ENCODE data around the gene FKBP5. TPM values are rescaled to one million over a fixed set of nuclear protein-coding genes. Genes with fewer than 3 reads are reported as not detected.

The FKBP5 gene
- total and polyA plus RNA-seq, 9 of the 15 experiments (the other 6 are each of a cell fraction or from before 2014, with no cell fraction given), result 32.7 to 151 (median 75.0) TPM

DNA sequence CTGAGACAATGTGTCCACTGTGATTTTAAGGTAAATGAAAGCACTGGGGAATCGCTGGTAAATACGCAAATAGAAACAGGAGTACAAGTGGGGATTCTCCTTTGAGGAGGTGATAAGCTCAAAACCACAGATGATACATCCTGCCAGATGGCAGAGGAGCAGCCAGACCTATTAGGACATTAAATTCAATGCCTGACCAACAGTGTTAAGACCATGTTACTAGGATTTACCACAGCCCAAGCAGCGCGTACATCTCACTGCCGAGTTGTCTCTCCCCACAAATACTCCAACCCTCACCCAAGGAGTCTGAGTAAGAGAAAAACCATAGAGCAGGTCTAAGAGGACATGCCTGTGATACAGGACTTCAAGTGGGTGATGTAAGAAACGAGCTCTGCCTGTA lies 107.1 kb downstream of the FKBP5 start (continued):
- TF ChIP-seq KLF1 (tag; IDR thresholded peaks at IDR 0.05), result no peak
- no peak for TF ChIP-seq ZNF830 (CRISPR knock-in tag; IDR thresholded peaks at IDR 0.05)
- TF ChIP-seq, protein P1, sequence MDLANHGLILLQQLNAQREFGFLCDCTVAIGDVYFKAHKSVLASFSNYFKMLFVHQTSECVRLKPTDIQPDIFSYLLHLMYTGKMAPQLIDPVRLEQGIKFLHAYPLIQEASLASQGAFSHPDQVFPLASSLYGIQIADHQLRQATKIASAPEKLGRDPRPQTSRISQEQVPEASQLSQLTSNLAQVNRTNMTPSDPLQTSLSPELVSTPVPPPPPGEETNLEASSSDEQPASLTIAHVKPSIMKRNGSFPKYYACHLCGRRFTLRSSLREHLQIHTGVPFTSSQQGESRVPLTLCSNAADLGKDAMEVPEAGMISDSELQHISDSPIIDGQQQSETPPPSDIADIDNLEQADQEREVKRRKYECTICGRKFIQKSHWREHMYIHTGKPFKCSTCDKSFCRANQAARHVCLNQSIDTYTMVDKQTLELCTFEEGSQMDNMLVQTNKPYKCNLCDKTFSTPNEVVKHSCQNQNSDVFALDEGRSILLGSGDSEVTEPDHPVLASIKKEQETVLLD (IDR thresholded peaks at IDR 0.05), result no peak
- no peak for TF ChIP-seq PRMT5 (CRISPR knock-in tag; IDR thresholded peaks at IDR 0.05)
- no peak for TF ChIP-seq ZFP30 (CRISPR knock-in tag; IDR thresholded peaks at IDR 0.05; ENCODE audit: borderline replicate concordance)

DNA sequence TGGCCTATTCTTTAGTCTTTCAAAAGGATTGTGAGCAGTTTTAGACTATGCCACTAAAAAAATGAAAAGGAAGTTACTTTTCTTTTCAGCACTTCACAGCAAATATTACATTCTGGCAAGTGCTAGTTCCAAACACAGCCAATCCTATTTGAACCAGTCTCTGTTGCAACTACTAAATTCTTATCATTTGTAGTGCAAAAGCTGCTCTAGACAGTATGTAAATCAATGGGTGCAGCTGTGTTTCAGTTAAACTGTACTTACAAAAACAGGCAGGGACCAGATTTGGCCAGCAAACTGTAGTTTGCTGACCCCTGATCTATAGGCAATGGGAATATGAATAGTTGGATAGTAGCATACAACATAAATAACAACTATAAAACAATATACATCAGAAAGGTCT lies 107.9 kb downstream of the FKBP5 start:
- H3K4me1 ChIP-seq (replicated peaks in 1 of 2; ENCODE audit: control insufficient read depth in 2 of 2, insufficient read depth in 2 of 2, low read length in 2 of 2), result no peaks in the 10 kb centered on the region
- H3K36me3 ChIP-seq (ENCODE audit: control insufficient read depth, insufficient read depth, low read length), result peaks cover 80% of the 10 kb centered on the region; the same call in 2 of the 3 replicates
- no peaks in the 10 kb centered on the region for H3K27me3 ChIP-seq (ENCODE audit: control insufficient read depth in 2 of 2, insufficient read depth in 2 of 2, low read length in 2 of 2)
- DNase-seq (ENCODE audit: extremely low read depth in 1 of 4, low spot score in 3 of 4), result no peak
- FAIRE-seq, result no peak
- ATAC-seq, result no peak
- H3K9me1 ChIP-seq (ENCODE audit: control insufficient read depth, insufficient read depth, low read length), result no peaks in the 10 kb centered on the region
- H3K9me3 ChIP-seq (replicated peaks; ENCODE audit: control insufficient read depth, insufficient read depth, low read depth, low read length), result no peaks in the 10 kb centered on the region
- CTCF ChIA-PET (ENCODE audit: low intra/inter-chr PET ratio), result interaction anchor here (8.7 kb wide), 1 partner anchor 157 kb away, joined by 195 read pairs; the partner anchor contains the start of gene ARMC12
- H3K79me2 ChIP-seq (ENCODE audit: control insufficient read depth, insufficient read depth, low read length), result no peaks in the 10 kb centered on the region
- no peak overlapping the region for H3K4me3 ChIP-seq
- H3K27ac ChIP-seq (ENCODE audit: extremely low read depth, low read depth, low read length), result no peak overlapping the region
- no peaks in the 10 kb centered on the region for H4K20me1 ChIP-seq (replicated peaks; ENCODE audit: control insufficient read depth, insufficient read depth, low read length)
- POLR2A ChIA-PET, result interaction anchor here (1.1 to 1.5 kb wide), 2 partner anchors 10 to 12 kb away, joined by 3 to 4 read pairs; no protein-coding TSS in a partner anchor
- intact Hi-C loops (cut with micrococcal nuclease), result loop anchor here (5.0 to 10.0 kb wide), 3 partner anchors 59 to 374 kb away; partner anchors contain the start of gene FKBP5
- H3K4me2 ChIP-seq (ENCODE audit: insufficient read depth, low read length), result no peak overlapping the region
- no TSS peak for BruUV-seq (replicated peaks)
- H2AFZ ChIP-seq (ENCODE audit: low read depth, low read length), result no peak overlapping the region
- in situ Hi-C loops (cut with MboI), result loop anchor here (5.0 kb wide), 1 partner anchor 156 kb away; the partner anchor contains the start of gene ARMC12
- no peak overlapping the region for H3K9ac ChIP-seq (ENCODE audit: insufficient read depth in 1 of 2, low read depth in 2 of 2, low read length in 2 of 2)
- TF ChIP-seq, protein P2, sequence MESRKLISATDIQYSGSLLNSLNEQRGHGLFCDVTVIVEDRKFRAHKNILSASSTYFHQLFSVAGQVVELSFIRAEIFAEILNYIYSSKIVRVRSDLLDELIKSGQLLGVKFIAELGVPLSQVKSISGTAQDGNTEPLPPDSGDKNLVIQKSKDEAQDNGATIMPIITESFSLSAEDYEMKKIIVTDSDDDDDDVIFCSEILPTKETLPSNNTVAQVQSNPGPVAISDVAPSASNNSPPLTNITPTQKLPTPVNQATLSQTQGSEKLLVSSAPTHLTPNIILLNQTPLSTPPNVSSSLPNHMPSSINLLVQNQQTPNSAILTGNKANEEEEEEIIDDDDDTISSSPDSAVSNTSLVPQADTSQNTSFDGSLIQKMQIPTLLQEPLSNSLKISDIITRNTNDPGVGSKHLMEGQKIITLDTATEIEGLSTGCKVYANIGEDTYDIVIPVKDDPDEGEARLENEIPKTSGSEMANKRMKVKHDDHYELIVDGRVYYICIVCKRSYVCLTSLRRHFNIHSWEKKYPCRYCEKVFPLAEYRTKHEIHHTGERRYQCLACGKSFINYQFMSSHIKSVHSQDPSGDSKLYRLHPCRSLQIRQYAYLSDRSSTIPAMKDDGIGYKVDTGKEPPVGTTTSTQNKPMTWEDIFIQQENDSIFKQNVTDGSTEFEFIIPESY (CRISPR knock-in tag; IDR thresholded peaks at IDR 0.05), result no peak
- TF ChIP-seq, protein P3, sequence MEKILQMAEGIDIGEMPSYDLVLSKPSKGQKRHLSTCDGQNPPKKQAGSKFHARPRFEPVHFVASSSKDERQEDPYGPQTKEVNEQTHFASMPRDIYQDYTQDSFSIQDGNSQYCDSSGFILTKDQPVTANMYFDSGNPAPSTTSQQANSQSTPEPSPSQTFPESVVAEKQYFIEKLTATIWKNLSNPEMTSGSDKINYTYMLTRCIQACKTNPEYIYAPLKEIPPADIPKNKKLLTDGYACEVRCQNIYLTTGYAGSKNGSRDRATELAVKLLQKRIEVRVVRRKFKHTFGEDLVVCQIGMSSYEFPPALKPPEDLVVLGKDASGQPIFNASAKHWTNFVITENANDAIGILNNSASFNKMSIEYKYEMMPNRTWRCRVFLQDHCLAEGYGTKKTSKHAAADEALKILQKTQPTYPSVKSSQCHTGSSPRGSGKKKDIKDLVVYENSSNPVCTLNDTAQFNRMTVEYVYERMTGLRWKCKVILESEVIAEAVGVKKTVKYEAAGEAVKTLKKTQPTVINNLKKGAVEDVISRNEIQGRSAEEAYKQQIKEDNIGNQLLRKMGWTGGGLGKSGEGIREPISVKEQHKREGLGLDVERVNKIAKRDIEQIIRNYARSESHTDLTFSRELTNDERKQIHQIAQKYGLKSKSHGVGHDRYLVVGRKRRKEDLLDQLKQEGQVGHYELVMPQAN (IDR thresholded peaks at IDR 0.05; ENCODE audit: borderline replicate concordance), result no peak
- TF ChIP-seq SRSF7 (optimal IDR thresholded peaks at IDR 0.05; ENCODE audit: low read depth, low read length) (no peak), KLF13 (tag; IDR thresholded peaks at IDR 0.05; ENCODE audit: borderline replicate concordance, low read depth) (no peak), NFXL1 (CRISPR knock-in tag; IDR thresholded peaks at IDR 0.05) (no peak), MBD2 (IDR thresholded peaks at IDR 0.05; ENCODE audit: borderline replicate concordance, low read depth) (no peak), ZBTB17 (CRISPR knock-in tag; IDR thresholded peaks at IDR 0.05) (no peak), TAF15 (IDR thresholded peaks at IDR 0.05; ENCODE audit: low read depth, low read length) (no peak)
- TF ChIP-seq, protein P4, sequence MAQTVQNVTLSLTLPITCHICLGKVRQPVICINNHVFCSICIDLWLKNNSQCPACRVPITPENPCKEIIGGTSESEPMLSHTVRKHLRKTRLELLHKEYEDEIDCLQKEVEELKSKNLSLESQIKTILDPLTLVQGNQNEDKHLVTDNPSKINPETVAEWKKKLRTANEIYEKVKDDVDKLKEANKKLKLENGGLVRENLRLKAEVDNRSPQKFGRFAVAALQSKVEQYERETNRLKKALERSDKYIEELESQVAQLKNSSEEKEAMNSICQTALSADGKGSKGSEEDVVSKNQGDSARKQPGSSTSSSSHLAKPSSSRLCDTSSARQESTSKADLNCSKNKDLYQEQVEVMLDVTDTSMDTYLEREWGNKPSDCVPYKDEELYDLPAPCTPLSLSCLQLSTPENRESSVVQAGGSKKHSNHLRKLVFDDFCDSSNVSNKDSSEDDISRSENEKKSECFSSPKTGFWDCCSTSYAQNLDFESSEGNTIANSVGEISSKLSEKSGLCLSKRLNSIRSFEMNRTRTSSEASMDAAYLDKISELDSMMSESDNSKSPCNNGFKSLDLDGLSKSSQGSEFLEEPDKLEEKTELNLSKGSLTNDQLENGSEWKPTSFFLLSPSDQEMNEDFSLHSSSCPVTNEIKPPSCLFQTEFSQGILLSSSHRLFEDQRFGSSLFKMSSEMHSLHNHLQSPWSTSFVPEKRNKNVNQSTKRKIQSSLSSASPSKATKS (CRISPR knock-in tag; IDR thresholded peaks at IDR 0.05), result no peak
